HCT116 (cell line): ENCODE measurements around the gene BET1L. TPM values are rescaled to one million over a fixed set of nuclear protein-coding genes. Genes with fewer than 3 reads are reported as not detected.

Experiments used
- ATAC-seq: fragments of 200-7000 bp; cut with Tn5 transposase; 2 replicates; pipeline ENCODE4 v1.9.1; 2020; ENCODE audit warnings: mild to moderate bottlenecking, moderate library complexity
- BruUV-seq: library from RNA; stranded (reverse); fragments of 400-500 nt; replicated peaks from 2 replicates; lab custom pipeline; 2021; lab: Mats Ljungman, UMichigan
- CTCF ChIA-PET: fragments of 300-600 bp; sonication (Branson Sonifier 250); formaldehyde crosslinking; loops from one replicate; lab custom pipeline; 2021; ENCODE audit warnings: antibody characterized with exemption; lab: Charles Lee
- POLR2A ChIA-PET: fragments of 300-600, 350-600 bp; sonication (Branson Sonifier 250); formaldehyde crosslinking; loops from one replicate; lab custom pipeline; 2021; ENCODE audit warnings: antibody characterized with exemption; lab: Charles Lee
- RAD21 ChIA-PET, 2 experiments: fragments of 300-600 bp; sonication (Branson Sonifier 250); formaldehyde crosslinking; loops; one replicate each; lab custom pipeline; 2023; ENCODE audit warnings: low total read pairs in 2 of 2; ENCODE audit not compliant: uncharacterized antibody in 2 of 2, unreplicated experiment in 2 of 2, low non-redundant PET in 1 of 2; lab: Charles Lee
- DNase-seq: peaks from one replicate; pipeline ENCODE4 v3.0.0-alpha.2; 2010; ENCODE audit warnings: low read depth, low spot score
- H2AFZ ChIP-seq: fragments of 200-600 bp; shearing (Covaris generic), sonication (generic); 2 replicates; pipeline ENCODE4 v1.6.1; 2017; ENCODE audit warnings: low read depth, mixed run types, mixed read lengths, antibody characterized with exemption, low read length; ENCODE audit not compliant: poor library complexity, severe bottlenecking
- H3K27ac ChIP-seq: 2 replicates; pipeline ENCODE4 v1.5.1; 2012; ENCODE audit warnings: low read depth, low read length
- H3K27me3 ChIP-seq: fragments of 200-600 bp; sonication (generic); 2 replicates; pipeline ENCODE4 v1.6.1; 2016; ENCODE audit warnings: mixed run types, low read length, mixed read lengths; ENCODE audit not compliant: insufficient read depth
- H3K36me3 ChIP-seq, 2 experiments: fragments of 200-500 bp in 1 of 2; fragments of 200-600 bp in 1 of 2; sonication (Bioruptor generic) in 1 of 2; sonication (generic) in 1 of 2; 2 replicates each; pipeline versions ENCODE4 v1.5.1 to v1.6.1; 2014 to 2016; ENCODE audit warnings: low read length in 2 of 2, inconsistent platforms in 1 of 2, mixed read lengths in 1 of 2, mixed run types in 1 of 2; ENCODE audit not compliant: insufficient read depth in 2 of 2, control insufficient read depth in 1 of 2
- H3K4me1 ChIP-seq, 2 experiments: fragments of 200-600 bp in 1 of 2; sonication (generic) in 1 of 2; 2 replicates each; pipeline versions ENCODE4 v1.5.1 to v1.6.1; 2012 to 2017; ENCODE audit warnings: low read length in 2 of 2, inconsistent platforms in 1 of 2, mild to moderate bottlenecking in 1 of 2, mixed read lengths in 1 of 2, mixed run types in 1 of 2, moderate library complexity in 1 of 2; ENCODE audit not compliant: insufficient read depth in 2 of 2, control insufficient read depth in 1 of 2
- H3K4me2 ChIP-seq: fragments of 200-600 bp; sonication (generic); 2 replicates; pipeline ENCODE4 v1.6.1; 2017; ENCODE audit warnings: mixed run types, low read length, mixed read lengths
- H3K4me3 ChIP-seq, 2 experiments: fragments of 200-600 bp in 1 of 2; sonication (generic) in 1 of 2; replicated peaks in 1 of 2; 2 replicates each; pipeline ENCODE4 v1.5.1; 2011 to 2016; ENCODE audit warnings: low read length in 2 of 2, control low read depth in 1 of 2, low read depth in 1 of 2, mild to moderate bottlenecking in 1 of 2, mixed read lengths in 1 of 2, mixed run types in 1 of 2
- H3K79me2 ChIP-seq: fragments of 200-600 bp; sonication (generic); 2 replicates; pipeline ENCODE4 v1.6.1; 2017; ENCODE audit warnings: mild to moderate bottlenecking, mixed run types, low read length, moderate library complexity, mixed read lengths; ENCODE audit not compliant: insufficient read depth
- H3K9ac ChIP-seq: fragments of 200-600 bp; sonication (generic); 2 replicates; pipeline ENCODE4 v1.6.1; 2016; ENCODE audit warnings: low read length, mixed read lengths
- H3K9me2 ChIP-seq: fragments of 200-600 bp; sonication (generic), shearing (Covaris generic); 2 replicates; pipeline ENCODE4 v1.6.1; 2017; ENCODE audit warnings: mixed run types, mild to moderate bottlenecking, moderate library complexity; ENCODE audit not compliant: insufficient read depth
- H3K9me3 ChIP-seq, 2 experiments: fragments of 200-500 bp in 1 of 2; fragments of 200-600 bp in 1 of 2; sonication (Bioruptor generic) in 1 of 2; sonication (generic) in 1 of 2; 2 replicates each; pipeline ENCODE4 v1.6.1; 2014 to 2017; ENCODE audit warnings: low read length in 2 of 2, mixed read lengths in 2 of 2, inconsistent platforms in 1 of 2, low read depth in 1 of 2, mild to moderate bottlenecking in 1 of 2, mixed run types in 1 of 2, moderate library complexity in 1 of 2; ENCODE audit not compliant: control insufficient read depth in 1 of 2, insufficient read depth in 1 of 2
- H4K20me1 ChIP-seq: fragments of 200-600 bp; sonication (generic), shearing (Covaris generic); 2 replicates; pipeline ENCODE4 v1.6.1; 2017; ENCODE audit warnings: mixed run types, mild to moderate bottlenecking, moderate library complexity; ENCODE audit not compliant: insufficient read depth
- CEBPB ChIP-seq: IDR thresholded peaks from 2 replicates; pipeline ENCODE4 v1.6.1; 2012; ENCODE audit warnings: low read depth
- ELF1 ChIP-seq: IDR thresholded peaks from 2 replicates; pipeline ENCODE4 v1.6.1; 2012; ENCODE audit warnings: low read depth, borderline replicate concordance
- EZH2 ChIP-seq: fragments of 200-600 bp; sonication (generic); IDR thresholded peaks from 2 replicates; pipeline ENCODE4 v1.6.1; 2017; ENCODE audit warnings: antibody characterized with exemption, mixed run types
- RAD21 ChIP-seq: IDR thresholded peaks from 2 replicates; pipeline ENCODE4 v1.6.1; 2012; ENCODE audit warnings: low read depth, mild to moderate bottlenecking
- REST ChIP-seq: IDR thresholded peaks from 2 replicates; pipeline ENCODE4 v1.6.1; 2012; ENCODE audit warnings: low read depth
- SP1 ChIP-seq: IDR thresholded peaks from 2 replicates; pipeline ENCODE4 v1.6.1; 2012; ENCODE audit warnings: low read depth
- SRF ChIP-seq: IDR thresholded peaks from 2 replicates; pipeline ENCODE4 v1.6.1; 2012; ENCODE audit warnings: low read depth
- ZBTB33 ChIP-seq: IDR thresholded peaks from 2 replicates; pipeline ENCODE4 v1.6.1; 2011; ENCODE audit warnings: mild to moderate bottlenecking, low read length, moderate library complexity; ENCODE audit not compliant: insufficient replicate concordance; ENCODE audit errors: extremely low read depth
- intact Hi-C: fragments of 100-400 bp; cut with micrococcal nuclease; formaldehyde crosslinking; loops from 2 replicates; pipeline ENCODE4 v1.10.0; 2022
- total RNA-seq: library from RNA; stranded (reverse); gene quantifications from one replicate; pipeline ENCODE4 v1.2.1, GENCODE V29; 2021; ENCODE audit not compliant: unreplicated experiment

The BET1L gene
- total RNA-seq, 1 experiment from 2014 or later, result 49.1 TPM

- H3K4me2 ChIP-seq, result no peak overlapping the region
- peaks cover 0 to 8% of the 10 kb centered on the region in 2 experiments; a peak in 2 of 4 replicates for H3K4me1 ChIP-seq
- TSS peak; percentile 42 for BruUV-seq
- RAD21 ChIA-PET, result no interaction called here
- no peaks in the 10 kb centered on the region for H3K9me3 ChIP-seq
- POLR2A ChIA-PET, result no interaction called here
- ATAC-seq (no peak), DNase-seq (no peak)
- no peak overlapping the region for H3K9ac ChIP-seq
- intact Hi-C loops, result no loop called here
- H4K20me1 ChIP-seq, result no peaks in the 10 kb centered on the region
- peaks cover 23 to 28% of the 10 kb centered on the region in 2 experiments for H3K36me3 ChIP-seq
- no peaks in the 10 kb centered on the region for H3K27me3 ChIP-seq
- no peak overlapping the region for H2AFZ ChIP-seq
- no peak overlapping the region for H3K27ac ChIP-seq
- H3K9me2 ChIP-seq, result no peaks in the 10 kb centered on the region
- CTCF ChIA-PET, result no interaction called here
- TF ChIP-seq ELF1, result no peak
- no peak for TF ChIP-seq ZBTB33
- TF ChIP-seq SRF, result no peak
- no peak for TF ChIP-seq EZH2
- TF ChIP-seq CEBPB, result no peak
- no peak for TF ChIP-seq SP1
- no peak for TF ChIP-seq REST
- TF ChIP-seq RAD21, result no peak
- peaks cover 11% of the 10 kb centered on the region; the same call in 1 of the 2 replicates for H3K79me2 ChIP-seq
- no peak overlapping the region for H3K4me3 ChIP-seq
Measured at GRCh38 chr11:216081-216974, 9.1 kb upstream of the BET1L start.
